Nucleus accumbens (tissue), 56 donors: ENCODE results near the gene C16orf92.

Experiments used
- DNase-seq, 56 donors: peaks; one replicate each; lab custom pipeline; 2025; lab: John Stamatoyannopoulos, UW

The C16orf92 gene, protein sequence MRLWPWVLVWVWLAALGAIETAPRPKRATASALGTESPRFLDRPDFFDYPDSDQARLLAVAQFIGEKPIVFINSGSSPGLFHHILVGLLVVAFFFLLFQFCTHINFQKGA

DNA sequence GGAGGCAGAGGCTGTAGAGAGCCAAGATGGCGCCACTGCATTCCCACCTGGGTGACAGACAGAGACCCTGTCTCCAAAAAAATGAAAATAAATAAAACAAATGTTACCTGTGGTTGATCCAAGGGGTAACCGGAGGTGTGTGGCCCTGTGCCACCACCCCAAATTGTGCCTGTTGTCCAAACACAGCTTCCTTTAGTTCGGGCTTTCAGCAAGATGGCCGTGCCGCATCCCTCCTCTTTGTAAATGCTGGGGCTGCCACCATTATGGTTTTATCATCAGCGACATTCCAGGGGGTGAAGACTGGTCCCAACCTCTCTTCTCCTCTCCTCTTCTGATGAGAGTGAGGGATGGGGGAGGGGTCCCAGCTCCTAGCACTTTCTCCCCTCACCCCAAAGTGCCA, at the start of gene C16orf92:
Gene C16orf92 (plus strand): TSS at position 312 of the 400 bp plus-strand sequence. CDS start 143 bp downstream, outside the sequence.
- DNase-seq, result no peak

DNA sequence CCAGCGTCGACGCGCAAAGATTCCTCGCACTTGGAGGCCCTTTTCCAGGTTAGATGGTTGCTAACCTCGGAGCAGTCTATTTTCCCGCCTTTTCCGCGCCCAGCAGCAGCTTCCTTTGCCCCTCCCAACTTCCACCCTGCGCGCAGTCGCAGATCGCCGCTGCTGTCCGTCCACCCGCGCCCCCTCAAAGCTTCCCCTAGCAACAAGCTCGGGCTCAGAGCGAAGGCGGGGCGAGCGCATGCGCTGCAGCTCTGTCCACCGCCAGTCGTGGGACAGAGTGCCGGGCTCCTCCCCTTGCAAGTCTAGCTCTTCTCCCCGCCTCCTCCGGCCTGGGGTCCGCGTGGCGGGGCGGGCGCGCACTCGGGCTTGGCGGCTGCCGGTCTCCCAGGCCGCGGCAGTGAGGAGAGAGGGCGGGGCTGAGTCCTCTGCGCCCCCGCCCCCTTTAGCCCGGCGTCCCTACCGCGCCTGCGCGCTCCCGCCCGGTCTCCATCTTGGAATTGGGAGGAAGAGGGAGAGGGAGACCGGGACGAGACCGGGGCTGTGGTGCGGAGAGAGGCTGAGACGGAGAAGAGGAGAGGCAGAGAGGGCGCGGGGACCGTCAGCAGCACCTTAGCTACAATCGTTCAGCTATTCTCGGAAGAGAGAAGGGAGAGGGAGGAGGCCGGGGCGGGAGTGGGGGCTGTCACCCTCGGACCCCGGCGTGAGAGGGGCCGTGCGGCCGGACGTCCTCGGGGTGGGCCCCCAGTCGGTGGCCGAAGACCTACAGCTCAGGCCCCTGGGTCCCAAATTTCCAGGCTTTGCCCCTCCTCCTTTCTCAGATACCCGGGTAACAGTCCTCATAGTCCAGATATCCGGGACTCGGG, 49.4 kb upstream of the C16orf92 start, which contains the start of gene TAOK2:
Gene TAOK2 (plus strand): TSS at position 485 of the 863 bp plus-strand sequence. CDS start 3,905 bp downstream, outside the sequence.
- DNase-seq, result peak; percentile 90 to 100 (median 98)

DNA sequence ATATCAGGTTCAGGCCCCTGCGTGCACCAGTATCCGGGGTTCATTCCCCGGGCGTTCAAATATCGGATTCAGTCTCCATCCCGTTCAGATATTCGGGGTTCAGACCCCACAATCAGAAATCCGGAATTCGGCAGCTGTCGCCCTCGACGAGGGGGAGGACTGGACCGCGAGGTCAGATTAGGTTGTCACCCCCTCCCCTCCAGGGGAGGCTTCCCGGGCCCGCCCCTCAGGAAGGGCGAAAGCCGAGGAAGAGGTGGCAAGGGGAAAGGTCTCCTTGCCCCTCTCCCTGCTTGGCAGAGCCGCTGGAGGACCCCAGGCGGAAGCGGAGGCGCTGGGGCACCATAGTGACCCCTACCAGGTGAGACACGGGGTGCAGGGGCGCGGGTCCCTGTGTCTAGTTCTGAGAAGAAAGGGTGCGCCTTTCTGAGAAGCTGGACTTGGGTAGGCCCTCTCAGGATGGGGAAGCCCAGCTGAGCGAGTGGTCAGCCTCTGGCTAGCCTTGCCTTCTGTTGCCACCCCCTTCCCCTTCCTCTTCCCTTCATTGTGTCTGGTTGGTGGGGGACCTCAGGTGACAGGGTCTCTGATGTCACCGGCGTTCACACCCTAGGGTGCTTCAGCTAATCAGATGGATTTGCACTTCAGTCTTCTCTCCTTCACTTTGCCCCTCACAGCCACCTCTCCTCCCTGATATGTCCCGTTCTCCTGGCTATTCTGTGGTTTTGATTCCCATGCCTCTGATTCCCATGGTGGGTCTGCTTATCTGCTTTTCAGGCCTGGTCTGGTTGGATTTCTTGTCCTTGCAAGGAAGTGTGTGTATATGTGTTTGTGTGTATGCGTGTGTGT, 48.5 kb upstream of the C16orf92 start:
- DNase-seq, result peak in 5 of 56 donors; percentile 6 to 32 (median 24)

DNA sequence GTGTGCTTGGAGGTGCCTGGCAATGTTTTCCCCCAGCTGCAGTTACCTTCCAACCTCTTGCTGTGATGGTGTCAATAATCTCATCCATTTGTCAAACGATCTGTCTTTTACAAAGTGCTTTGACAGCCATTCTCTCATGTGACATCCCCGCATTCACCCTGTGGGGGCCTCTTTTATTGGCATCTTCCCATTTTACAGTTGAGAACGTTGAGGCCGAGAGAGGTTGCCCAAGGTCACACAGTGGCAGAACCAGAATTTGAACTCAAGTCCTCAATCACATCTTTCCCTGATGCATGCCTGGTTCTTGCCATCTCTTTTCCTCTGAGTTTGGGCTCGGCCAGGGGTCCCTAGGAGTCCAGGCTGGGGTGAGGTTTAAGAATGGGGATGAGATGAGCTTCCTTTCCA, 47.9 kb upstream of the C16orf92 start:
- DNase-seq, result no peak

DNA sequence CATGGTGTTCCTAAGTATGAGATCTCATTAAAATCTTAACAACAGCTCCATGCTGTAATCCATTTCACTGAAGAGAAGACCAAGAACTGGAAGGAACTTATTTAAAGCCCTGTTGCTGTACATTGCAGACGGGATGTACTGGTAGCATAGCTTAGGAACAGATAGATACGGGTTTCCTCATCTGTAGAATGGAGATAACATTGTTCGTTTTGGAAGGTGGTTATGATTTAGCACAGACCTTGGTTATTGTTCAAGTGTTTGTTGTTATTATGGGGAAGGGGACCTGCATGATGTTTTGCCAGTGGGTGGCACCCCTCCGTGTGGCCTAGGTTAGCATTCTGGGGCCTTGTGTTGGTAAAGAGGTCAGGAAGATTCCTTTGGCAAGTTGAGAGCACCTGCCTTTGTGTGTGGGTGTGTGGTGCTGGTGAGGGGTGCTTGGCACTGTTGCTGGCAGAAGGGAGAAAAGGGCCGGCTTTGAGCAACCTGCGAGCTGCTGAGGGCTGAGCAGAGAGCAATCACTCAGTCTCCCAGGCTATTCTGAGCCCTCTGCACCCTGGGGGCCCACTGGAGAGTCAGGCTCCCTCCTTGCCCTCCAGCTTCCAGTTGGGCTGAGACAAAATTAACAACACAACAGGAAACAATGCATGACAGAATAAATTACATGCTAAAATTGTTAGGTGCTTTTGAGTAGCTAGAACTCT, 47.0 kb upstream of the C16orf92 start:
- DNase-seq, result peak in 1 of 56 donors; percentile 8

DNA sequence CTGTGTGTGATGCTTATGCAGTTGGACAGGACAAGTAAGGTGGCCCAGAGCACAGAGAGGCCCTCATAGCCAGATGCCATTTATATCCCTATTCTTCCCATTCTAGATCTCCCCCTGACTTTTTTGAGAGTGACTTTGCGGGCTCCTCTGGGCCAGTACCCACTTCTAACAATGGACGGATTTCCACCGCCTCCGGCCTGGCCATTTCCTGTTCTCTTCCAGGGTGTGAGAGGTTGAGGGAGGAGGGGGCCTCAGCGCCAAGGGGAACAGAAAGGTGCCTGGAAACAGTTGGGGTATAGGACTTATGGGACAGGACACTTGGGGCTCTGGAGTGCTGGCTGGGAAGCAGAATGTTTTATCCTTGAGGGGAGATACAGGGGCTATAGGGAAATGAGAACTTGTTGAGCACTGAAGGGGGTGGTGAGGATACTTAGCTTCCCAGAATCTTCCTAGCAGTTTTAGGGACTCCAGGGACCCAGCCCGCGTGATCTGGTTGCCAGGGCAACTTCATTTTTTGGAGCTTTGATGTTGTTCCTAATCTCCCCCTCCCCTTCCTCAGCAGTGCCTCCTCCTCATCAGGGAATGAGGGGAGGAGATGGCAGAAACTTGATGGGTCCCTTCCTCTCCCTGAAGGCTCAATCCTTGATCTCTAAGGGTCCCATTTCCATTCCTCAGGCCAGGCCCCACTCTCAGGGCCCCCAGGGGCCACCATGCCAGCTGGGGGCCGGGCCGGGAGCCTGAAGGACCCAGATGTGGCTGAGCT, 45.8 kb upstream of the C16orf92 start:
- peak in 2 of 56 donors; percentile 8 to 26 for DNase-seq

DNA sequence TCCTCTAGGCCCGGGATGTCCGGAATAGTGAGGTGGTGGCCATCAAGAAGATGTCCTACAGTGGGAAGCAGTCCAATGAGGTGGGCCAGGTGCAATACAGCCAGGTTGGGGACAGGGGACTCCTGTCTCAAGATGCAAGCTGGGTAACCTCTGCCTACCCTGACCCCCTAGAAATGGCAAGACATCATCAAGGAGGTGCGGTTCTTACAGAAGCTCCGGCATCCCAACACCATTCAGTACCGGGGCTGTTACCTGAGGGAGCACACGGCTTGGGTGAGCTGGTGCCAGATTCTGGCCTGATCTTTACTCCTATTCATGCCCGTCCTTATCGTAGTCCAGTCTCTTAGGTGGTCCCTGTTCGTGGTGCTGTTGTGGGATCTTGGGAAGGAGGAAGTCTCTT, 44.9 kb upstream of the C16orf92 start:
- DNase-seq, result no peak

DNA sequence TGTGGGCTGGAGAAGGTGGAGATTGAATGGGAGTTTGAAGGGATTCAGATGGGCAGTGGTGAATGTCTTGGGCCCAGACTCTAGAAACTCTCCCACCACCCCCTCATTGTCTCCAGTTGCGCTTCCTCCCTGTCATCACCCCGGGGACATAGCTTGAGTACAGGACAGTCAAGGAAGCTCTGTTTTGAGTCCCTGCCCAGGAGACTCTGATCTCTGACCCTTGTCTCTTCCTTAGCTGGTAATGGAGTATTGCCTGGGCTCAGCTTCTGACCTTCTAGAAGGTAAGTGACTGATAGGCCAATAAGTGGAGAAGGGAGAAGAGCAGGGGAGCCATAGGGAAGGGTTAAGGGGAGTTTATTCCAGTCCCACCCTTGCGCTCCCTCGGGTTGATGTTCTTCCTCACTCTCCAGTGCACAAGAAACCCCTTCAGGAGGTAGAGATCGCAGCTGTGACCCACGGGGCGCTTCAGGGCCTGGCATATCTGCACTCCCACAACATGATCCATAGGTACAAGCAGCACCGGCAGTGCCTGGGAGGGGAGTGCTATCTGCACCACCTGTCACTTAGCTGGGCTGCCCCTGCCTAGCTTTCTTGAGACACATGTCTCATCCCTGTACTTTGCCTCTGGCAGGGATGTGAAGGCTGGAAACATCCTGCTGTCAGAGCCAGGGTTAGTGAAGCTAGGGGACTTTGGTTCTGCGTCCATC, 44.3 kb upstream of the C16orf92 start:
- no peak for DNase-seq

DNA sequence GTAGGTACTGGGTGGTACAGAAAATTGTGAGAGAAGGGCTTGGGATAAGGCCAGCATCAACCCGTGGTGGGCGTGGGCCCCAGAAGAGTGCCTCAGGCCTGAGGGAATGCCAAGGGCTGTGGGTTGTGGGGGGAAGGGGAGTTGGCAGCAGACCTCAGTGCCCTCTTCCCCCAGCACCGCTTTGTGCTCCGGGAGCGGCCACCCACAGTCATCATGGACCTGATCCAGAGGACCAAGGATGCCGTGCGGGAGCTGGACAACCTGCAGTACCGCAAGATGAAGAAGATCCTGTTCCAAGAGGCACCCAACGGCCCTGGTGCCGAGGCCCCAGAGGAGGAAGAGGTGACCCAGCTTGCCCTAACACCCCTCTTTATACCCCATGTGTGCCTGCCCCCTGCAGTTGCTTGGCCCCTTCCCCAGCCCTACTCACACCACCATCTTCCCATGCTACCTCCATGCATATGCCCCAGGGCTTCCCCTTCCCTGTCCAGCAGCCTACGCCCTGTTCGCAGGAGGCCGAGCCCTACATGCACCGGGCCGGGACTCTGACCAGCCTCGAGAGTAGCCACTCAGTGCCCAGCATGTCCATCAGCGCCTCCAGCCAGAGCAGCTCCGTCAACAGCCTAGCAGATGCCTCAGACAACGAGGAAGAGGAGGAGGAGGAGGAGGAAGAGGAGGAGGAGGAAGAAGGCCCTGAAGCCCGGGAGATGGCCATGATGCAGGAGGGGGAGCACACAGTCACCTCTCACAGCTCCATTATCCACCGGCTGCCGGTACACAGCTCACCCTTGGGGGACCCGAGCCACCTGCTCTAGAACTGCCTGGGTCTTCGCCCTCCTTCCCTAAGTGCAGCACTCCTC, 40.2 kb upstream of the C16orf92 start:
- DNase-seq, result no peak

DNA sequence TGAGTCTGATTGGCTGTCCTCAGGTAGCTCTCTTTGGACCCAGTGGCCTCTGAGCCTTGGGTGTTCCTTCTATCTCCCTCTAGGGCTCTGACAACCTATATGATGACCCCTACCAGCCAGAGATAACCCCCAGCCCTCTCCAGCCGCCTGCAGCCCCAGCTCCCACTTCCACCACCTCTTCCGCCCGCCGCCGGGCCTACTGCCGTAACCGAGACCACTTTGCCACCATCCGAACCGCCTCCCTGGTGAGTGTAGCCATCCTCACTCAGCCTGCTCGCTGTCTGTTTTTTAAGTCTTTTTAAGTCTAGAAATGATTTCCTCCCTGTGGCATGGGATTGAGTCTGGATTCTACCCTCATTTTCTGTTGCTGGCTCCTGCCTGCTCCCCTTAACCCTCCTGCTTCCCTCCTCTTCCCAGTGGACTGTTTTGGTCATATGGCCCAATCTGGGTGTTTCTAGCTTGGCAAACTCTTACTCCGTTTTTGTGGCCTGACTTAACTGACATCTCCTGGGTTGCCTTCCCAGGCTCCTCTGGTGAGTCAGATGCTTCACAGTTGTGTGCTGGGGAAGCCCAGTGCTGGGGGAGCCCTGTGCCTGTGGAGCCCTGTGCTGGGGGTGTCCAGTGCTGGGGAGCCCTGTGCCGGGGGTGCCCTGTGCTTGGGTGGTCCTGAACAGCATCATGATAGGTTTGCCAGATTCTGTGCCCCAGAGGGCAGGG, 39.4 kb upstream of the C16orf92 start:
- no peak for DNase-seq

DNA sequence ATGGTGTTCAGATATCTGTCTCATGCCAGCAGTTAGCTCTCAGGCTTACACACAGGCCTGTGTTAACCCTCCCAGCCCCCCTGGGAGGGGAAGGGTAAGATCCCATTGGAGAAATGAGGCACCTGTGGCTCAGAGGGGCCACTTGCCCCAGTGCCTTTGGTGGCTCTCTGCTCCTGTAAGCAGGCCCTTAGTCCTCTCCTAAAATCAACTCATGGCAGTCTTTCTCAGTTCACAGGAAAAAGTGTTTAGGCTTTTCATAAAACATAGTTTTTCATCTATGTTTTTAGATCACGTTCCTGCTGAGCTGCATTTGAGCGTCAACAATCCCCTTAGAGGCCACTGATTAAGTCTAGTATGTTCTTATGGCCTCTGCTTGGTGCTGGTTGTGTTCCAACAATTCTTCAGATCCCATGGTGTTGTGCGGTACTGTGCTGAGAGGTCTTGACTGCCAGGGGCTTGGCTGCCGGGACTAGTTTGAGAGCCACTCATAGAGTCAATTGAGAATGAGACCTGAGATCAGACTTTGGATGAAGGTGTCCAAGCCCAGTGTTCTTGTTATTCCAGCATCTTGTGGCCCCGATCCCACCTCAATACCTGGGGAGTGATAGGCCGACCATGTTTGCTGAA, 38.7 kb upstream of the C16orf92 start:
- DNase-seq, result no peak

DNA sequence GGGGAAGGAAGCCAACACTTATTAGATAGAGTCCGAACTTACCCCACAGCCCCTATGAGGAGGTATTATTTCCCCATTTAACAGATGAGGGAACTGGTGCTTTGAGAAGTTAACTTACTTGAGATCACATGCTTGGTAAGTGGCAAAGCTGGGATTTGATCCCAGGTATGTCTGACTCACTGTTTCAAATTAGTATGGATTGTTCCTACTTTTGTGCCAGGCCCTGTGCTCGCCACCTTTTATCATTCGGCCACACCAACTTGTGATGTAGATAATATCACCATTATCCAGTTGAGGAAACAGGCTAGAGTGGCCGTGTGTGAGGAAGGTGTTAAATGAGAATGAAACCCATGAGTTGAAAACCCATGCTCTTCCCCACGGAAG, 38.2 kb upstream of the C16orf92 start:
- no peak for DNase-seq

DNA sequence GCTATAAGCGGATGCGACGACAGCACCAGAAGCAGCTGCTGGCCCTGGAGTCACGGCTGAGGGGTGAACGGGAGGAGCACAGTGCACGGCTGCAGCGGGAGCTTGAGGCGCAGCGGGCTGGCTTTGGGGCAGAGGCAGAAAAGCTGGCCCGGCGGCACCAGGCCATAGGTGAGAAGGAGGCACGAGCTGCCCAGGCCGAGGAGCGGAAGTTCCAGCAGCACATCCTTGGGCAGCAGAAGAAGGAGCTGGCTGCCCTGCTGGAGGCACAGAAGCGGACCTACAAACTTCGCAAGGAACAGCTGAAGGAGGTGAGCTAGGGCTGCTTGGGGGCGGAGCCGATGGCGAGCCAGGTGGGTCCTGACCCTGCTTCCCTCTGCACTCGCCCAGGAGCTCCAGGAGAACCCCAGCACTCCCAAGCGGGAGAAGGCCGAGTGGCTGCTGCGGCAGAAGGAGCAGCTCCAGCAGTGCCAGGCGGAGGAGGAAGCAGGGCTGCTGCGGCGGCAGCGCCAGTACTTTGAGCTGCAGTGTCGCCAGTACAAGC, 37.7 kb upstream of the C16orf92 start:
- DNase-seq, result no peak

DNA sequence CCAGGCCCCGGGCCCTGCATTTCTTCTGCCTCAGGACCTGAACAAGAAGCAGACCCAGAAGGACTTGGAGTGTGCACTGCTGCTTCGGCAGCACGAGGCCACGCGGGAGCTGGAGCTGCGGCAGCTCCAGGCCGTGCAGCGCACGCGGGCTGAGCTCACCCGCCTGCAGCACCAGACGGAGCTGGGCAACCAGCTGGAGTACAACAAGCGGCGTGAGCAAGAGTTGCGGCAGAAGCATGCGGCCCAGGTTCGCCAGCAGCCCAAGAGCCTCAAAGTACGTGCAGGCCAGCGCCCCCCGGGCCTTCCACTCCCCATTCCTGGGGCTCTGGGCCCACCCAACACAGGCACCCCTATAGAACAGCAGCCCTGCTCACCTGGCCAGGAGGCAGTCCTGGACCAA, 36.8 kb upstream of the C16orf92 start:
- DNase-seq, result no peak

DNA sequence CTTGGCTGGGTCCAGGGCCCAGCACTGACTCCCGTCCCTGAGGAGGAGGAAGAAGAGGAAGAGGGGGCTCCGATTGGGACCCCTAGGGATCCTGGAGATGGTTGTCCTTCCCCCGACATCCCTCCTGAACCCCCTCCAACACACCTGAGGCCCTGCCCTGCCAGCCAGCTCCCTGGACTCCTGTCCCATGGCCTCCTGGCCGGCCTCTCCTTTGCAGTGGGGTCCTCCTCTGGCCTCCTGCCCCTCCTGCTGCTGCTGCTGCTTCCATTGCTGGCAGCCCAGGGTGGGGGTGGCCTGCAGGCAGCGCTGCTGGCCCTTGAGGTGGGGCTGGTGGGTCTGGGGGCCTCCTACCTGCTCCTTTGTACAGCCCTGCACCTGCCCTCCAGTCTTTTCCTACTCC, 36.1 kb upstream of the C16orf92 start:
- DNase-seq, result no peak

DNA sequence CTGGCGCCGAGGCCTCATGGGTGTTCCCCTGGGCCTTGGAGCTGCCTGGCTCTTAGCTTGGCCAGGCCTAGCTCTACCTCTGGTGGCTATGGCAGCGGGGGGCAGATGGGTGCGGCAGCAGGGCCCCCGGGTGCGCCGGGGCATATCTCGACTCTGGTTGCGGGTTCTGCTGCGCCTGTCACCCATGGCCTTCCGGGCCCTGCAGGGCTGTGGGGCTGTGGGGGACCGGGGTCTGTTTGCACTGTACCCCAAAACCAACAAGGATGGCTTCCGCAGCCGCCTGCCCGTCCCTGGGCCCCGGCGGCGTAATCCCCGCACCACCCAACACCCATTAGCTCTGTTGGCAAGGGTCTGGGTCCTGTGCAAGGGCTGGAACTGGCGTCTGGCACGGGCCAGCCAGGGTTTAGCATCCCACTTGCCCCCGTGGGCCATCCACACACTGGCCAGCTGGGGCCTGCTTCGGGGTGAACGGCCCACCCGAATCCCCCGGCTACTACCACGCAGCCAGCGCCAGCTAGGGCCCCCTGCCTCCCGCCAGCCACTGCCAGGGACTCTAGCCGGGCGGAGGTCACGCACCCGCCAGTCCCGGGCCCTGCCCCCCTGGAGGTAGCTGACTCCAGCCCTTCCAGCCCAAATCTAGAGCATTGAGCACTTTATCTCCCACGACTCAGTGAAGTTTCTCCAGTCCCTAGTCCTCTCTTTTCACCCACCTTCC, 35.5 kb upstream of the C16orf92 start:
- no peak for DNase-seq
